ENCODE results near the gene IMPDH1.

IMPDH1 gene

GRCh38 chr7:128404886-128405470 is 4.8 kb downstream of the IMPDH1 start:
- H3K79me2 ChIP-seq (ENCODE audit: low read length) = peaks cover 23% of the 10 kb centered on the region
- H3K4me1 ChIP-seq (ENCODE audit: low read length) = peaks cover 14% of the 10 kb centered on the region
- peak overlapping the region; percentile 82 for H3K4me3 ChIP-seq (ENCODE audit: low read length)
- TF ChIP-seq EZH2phosphoT487 (IDR thresholded peaks at IDR 0.05; ENCODE audit: low read length) (no peak), EZH2 (optimal IDR thresholded peaks at IDR 0.05; ENCODE audit: low read depth, low read length) (no peak), CTCF (IDR thresholded peaks at IDR 0.05; ENCODE audit: low read length) (peak; percentile 45)
- no peaks in the 10 kb centered on the region for H3K9me2 ChIP-seq (replicated peaks; ENCODE audit: insufficient read depth, low read length)
- no peaks in the 10 kb centered on the region for H4K20me1 ChIP-seq (ENCODE audit: insufficient read depth, low read length)
- H3K9ac ChIP-seq (ENCODE audit: low read length) = peak overlapping the region; percentile 81
- peak overlapping the region; percentile 85 for H2AFZ ChIP-seq (ENCODE audit: low read length)
- H3F3A ChIP-seq (ENCODE audit: insufficient read depth, low read length) = peaks cover 18% of the 10 kb centered on the region
- no peaks in the 10 kb centered on the region for H3K9me3 ChIP-seq (replicated peaks; ENCODE audit: insufficient read depth, low read length)
- H3K36me3 ChIP-seq (replicated peaks; ENCODE audit: insufficient read depth, low read length) = no peaks in the 10 kb centered on the region
- H3K4me2 ChIP-seq (ENCODE audit: low read depth, low read length) = peak overlapping the region; percentile 89
- H3K27ac ChIP-seq (ENCODE audit: low read length) = no peak overlapping the region
- DNase-seq = peak; percentile 45
- peaks cover 20% of the 10 kb centered on the region for H3K27me3 ChIP-seq (replicated peaks; ENCODE audit: insufficient read depth, low read length)

- Histone ChIP-seq H3K9me3 (replicated peaks; ENCODE audit: insufficient read depth, low read length) (no peaks in the 10 kb centered on the region), H3K27ac (ENCODE audit: low read length) (no peak overlapping the region), H3K79me2 (ENCODE audit: low read length) (peaks cover 23% of the 10 kb centered on the region), H3F3A (ENCODE audit: insufficient read depth, low read length) (peaks cover 12% of the 10 kb centered on the region), H4K20me1 (ENCODE audit: insufficient read depth, low read length) (no peaks in the 10 kb centered on the region), H3K27me3 (replicated peaks; ENCODE audit: insufficient read depth, low read length) (peaks cover 18% of the 10 kb centered on the region), H3K4me2 (ENCODE audit: low read depth, low read length) (peak overlapping the region; percentile 89), H3K4me3 (ENCODE audit: low read length) (peak overlapping the region; percentile 82; the same call in 1 of the 2 replicates), H3K36me3 (replicated peaks; ENCODE audit: insufficient read depth, low read length) (no peaks in the 10 kb centered on the region), H3K9me2 (replicated peaks; ENCODE audit: insufficient read depth, low read length) (no peaks in the 10 kb centered on the region), H3K4me1 (ENCODE audit: low read length) (peaks cover 12% of the 10 kb centered on the region), H2AFZ (ENCODE audit: low read length) (no peak overlapping the region), H3K9ac (ENCODE audit: low read length) (no peak overlapping the region)
- TF ChIP-seq EZH2 (optimal IDR thresholded peaks at IDR 0.05; ENCODE audit: low read depth, low read length) = no peak
- TF ChIP-seq EZH2phosphoT487 (IDR thresholded peaks at IDR 0.05; ENCODE audit: low read length) = no peak
- TF ChIP-seq CTCF (IDR thresholded peaks at IDR 0.05; ENCODE audit: low read length) = no peak
- DNase-seq = no peak
Measured at GRCh38 chr7:128404143-128404681, 5.6 kb downstream of the IMPDH1 start.

- H4K20me1 ChIP-seq (ENCODE audit: insufficient read depth, low read length) = no peaks in the 10 kb centered on the region
- H3K9ac ChIP-seq (ENCODE audit: low read length) = no peak overlapping the region
- peaks cover 23% of the 10 kb centered on the region for H3K79me2 ChIP-seq (ENCODE audit: low read length)
- peaks cover 13% of the 10 kb centered on the region for H3K27me3 ChIP-seq (replicated peaks; ENCODE audit: insufficient read depth, low read length)
- H2AFZ ChIP-seq (ENCODE audit: low read length) = no peak overlapping the region
- peak overlapping the region; percentile 89; the same call in 1 of the 2 replicates for H3K4me2 ChIP-seq (ENCODE audit: low read depth, low read length)
- peaks cover 10% of the 10 kb centered on the region for H3F3A ChIP-seq (ENCODE audit: insufficient read depth, low read length)
- no peak for TF ChIP-seq CTCF (IDR thresholded peaks at IDR 0.05; ENCODE audit: low read length)
- TF ChIP-seq EZH2 (optimal IDR thresholded peaks at IDR 0.05; ENCODE audit: low read depth, low read length) = no peak
- no peak for TF ChIP-seq EZH2phosphoT487 (IDR thresholded peaks at IDR 0.05; ENCODE audit: low read length)
- peaks cover 10% of the 10 kb centered on the region for H3K4me1 ChIP-seq (ENCODE audit: low read length)
- H3K36me3 ChIP-seq (replicated peaks; ENCODE audit: insufficient read depth, low read length) = no peaks in the 10 kb centered on the region
- no peak overlapping the region for H3K4me3 ChIP-seq (ENCODE audit: low read length)
- H3K9me3 ChIP-seq (replicated peaks; ENCODE audit: insufficient read depth, low read length) = no peaks in the 10 kb centered on the region
- DNase-seq = no peak
- H3K9me2 ChIP-seq (replicated peaks; ENCODE audit: insufficient read depth, low read length) = no peaks in the 10 kb centered on the region
- no peak overlapping the region for H3K27ac ChIP-seq (ENCODE audit: low read length)
Measured at GRCh38 chr7:128403676-128404075, 6.1 kb downstream of the IMPDH1 start.
